ENCODE results near the gene WBP2. TPM values are rescaled to one million over a fixed set of nuclear protein-coding genes. Genes with fewer than 3 reads are reported as not detected.

The WBP2 gene
- total RNA-seq: 145 TPM
- long read RNA-seq, transcript WBP2-201 (8 exons, 1,944 nt): major isoform, 215 of 359 reads
- long read RNA-seq, transcript WBP2-203 (7 exons, 928 nt): minor isoform, 5 of 359 reads
- long read RNA-seq, transcript WBP2-209 (4 exons, 747 nt): minor isoform, 5 of 359 reads
- long read RNA-seq, partial matches to known transcripts: 77 of 359 reads
- long read RNA-seq, other reads (novel, unspliced or antisense): 53 of 359 reads

DNA sequence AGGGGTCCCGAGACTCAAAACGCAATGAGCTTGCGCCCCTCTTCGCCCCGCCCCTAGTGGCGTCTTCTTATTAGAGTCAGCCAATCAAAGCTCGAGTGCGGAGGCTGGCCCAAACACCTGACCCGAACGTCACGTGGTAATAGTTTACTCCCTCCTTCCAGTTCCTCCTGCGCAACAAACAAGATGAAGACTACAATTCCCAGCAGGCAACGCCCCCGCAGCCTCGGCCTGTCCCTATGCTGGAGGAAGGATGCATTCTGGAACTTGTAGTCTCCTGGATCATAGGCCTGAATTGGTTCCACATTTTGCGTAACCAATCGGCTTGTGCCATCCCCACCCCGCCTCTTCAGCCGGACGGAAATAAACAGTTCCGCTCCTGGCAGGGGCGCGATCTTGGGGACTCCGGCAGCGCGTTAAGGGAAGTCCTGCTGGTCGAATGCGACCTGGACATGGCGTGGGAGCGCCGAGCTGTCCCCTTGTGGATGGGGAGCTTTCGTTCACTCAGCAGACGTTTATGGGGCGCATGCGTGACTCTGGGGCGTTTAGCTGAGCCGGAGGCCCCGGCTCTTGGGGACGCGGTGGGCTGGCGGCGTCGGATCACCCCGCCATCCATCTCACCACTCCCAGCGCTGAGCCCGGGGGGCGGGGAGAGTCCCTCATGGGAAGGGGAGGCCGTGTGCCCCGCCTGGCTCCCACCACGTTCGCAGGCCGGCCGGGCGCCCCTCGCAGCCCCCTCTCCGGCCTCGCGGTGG, at the start of gene WBP2:
Gene WBP2 (minus strand): TSS at position 26 of the 752 bp plus-strand sequence. CDS start 38 bp downstream, outside the sequence.
- DNase-seq: peak; percentile 99
- peak; percentile 93 for ATAC-seq (ENCODE audit: poor library complexity)
- intact Hi-C loops (cut with DNase I): no loop called here

DNA sequence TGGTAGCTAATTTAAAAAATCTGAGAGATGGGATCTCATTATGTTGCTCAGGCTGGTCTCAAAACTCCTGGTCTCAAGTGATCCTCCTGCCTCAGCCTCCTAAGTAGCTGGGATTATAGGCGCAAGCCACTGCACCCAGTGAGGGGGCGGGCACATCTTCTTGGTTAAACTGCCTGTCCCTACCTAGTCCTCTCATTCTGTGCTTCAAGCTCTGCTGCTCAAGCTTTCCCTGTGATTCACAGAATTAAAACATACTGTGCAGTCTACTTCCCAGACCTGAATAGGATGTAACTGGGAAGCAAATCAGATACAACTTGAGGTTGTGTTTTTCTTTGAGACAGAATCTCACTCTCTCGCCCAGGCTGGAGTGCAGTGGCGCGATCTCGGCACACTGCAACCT, 47.3 kb upstream of the WBP2 start:
- ATAC-seq (ENCODE audit: poor library complexity) (no peak), DNase-seq (no peak)
- intact Hi-C loops (cut with DNase I): no loop called here

DNA sequence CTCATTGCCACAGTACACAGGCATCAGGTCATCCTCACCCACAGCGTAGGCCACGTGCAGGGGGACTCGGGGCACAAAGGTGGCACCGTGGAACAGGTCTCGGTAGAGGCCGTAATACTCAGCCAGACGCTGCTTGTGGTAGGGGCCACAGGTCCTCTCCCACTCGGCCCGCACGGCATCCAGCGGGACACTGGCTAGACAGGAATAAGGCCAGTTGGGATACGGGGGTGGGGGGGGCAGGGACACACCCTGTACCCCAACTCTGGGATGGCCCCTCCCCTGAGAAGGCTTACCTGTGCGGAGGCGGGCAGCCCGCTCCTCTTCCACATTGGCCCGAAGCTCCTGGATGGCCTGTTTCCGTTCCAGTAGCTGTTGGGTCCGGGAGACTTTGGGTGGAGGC, 46.6 kb upstream of the WBP2 start:
- DNase-seq (no peak), ATAC-seq (ENCODE audit: poor library complexity) (no peak)
- intact Hi-C loops (cut with DNase I): no loop called here

DNA sequence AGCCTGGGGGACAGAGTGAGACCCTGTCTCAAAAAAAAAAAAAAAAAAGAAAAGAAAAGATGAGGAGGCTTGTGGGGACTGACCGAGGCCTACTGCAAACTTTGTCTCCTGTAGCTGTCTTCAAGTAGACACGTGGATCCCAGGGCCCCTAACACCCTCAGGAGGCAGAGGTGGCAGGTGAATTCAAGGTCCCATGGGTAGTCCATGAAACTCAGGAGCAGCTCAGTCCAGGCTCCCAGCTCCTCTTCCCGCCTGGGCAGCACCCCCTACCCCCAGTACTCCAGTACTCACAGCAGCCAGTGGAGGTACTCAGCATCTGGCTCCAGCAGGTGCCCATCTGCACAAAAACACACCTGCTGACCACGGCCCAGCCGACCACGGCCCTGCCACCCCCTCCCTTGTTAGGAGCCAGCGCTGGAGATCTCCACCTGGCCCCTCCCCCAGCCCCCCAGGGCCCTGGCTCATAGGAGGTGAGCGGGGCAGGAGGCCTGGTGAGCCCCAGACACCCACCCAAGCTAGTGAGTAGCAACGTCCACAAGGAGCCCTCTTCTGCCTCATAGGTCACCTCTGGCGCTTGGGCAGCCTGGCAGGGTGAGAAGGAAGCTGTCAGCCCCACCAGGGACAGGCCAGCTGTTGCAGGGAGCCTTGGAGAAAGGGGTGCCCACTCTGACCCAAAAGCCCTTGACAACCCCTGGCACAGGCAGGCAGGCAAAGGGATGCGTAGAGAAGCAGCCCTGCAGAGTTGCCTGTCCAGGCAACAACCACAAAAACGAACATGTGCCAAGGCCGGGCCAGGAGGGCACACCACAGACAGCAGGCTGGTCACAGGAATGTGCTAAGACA, 45.8 kb upstream of the WBP2 start:
- ATAC-seq (ENCODE audit: poor library complexity): no peak
- DNase-seq: no peak
- intact Hi-C loops (cut with DNase I): no loop called here

DNA sequence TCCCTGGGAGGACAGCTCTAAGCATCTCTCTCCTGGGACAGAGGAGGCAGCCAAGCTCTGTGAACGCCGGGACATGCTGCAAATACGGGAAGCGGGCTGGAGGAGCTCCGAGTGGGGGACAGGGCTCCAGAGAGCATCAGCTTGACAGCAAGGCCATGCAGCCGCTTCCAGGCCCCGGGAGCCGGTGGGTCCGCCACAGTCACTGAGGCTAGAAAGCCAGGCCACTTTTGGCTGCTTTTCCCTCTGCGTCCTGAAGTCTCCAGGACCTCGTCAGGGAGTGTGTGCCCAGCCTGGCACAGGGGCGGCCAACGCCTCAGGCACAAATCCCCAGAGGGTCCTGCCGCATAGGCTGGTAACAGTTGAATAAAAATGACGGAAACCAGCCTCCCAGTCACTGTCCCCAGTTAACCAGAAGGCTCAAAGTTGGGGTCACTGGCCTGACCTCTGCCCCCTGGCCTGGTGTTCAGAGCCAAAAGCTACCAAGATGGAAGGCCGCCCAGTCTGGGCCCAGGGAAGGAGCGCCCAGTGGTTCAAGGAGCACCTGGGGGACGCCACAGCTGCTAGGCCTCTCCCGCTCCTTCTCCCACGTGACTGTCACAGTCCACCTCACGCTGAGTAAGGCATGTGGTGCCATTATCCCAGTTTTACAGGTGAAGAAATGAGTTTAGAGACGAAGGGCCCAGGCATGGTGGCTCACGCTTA, 44.8 kb upstream of the WBP2 start:
- no peak for ATAC-seq (ENCODE audit: poor library complexity)
- DNase-seq: no peak
- intact Hi-C loops (cut with DNase I): loop anchor here (10.0 kb wide), 1 partner anchor 125 kb away; a partner anchor contains a TSS

DNA sequence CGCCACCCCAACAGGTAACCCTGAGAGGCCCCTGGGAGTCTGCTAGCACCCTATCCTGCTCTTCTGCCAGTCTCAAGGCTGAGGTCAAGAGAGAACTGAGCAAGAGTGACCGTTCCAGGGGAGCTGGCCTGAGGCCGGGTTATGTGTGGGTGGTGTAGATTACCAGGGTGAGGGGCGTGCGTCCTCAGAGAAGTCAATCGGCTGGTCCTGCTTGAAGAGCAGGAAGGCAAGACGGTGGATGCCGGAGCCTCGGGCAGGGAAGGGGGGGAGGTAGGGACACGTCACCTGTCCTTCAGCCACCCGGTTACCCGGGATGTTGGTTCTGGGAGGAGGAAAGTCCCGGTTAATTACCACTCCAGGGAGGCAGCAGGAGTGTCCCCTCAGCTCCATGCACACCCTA, 44.2 kb upstream of the WBP2 start:
- DNase-seq: no peak
- no peak for ATAC-seq (ENCODE audit: poor library complexity)
- intact Hi-C loops (cut with DNase I): loop anchor here (10.0 kb wide), 1 partner anchor 125 kb away; a partner anchor contains a TSS

DNA sequence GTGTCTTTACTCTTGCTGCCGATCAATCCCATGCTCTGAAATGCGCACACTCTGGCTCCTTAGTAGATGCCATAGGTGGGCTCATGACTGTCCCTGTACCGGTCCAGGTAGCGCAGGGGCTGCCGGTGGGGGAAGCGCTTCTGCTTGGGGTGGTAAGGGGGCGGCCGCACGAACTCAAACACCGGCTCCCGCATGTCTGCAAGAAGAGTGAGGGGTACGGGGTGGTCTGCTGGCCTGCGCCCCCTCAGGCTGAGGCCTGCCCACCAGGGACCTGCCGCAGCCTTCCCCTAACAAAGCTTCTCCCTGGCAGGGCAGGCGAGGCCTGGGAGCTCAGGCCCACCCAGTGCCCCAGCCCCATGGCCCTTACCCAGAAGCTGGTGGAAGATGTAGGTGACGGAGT, 43.7 kb upstream of the WBP2 start:
- ATAC-seq (ENCODE audit: poor library complexity): no peak
- intact Hi-C loops (cut with DNase I): loop anchor here (10.0 kb wide), 1 partner anchor 124 kb away; a partner anchor contains a TSS
- no peak for DNase-seq

DNA sequence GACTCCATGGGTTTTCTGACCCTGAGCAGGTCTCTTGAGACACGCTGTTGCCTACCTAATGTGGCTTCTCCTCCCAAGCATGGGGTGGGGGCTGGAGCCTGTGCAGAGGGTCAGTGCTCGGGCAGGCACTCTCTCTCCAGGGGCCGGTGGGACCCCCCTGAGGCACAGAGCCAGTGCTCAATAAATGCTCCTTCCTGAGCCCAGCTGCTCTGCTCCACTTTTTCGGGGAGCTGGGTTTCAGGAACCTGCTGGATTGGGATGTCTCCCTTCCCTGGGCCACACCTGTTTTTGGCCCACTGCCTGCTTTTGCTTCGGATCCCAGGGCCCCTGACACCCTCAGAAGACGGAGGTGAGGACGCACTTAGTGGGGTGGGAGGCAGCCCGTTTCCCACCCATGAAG, 42.9 kb upstream of the WBP2 start:
- intact Hi-C loops (cut with DNase I): loop anchor here (10.0 kb wide), 1 partner anchor 123 kb away; a partner anchor contains a TSS
- DNase-seq (no peak), ATAC-seq (ENCODE audit: poor library complexity) (no peak)

DNA sequence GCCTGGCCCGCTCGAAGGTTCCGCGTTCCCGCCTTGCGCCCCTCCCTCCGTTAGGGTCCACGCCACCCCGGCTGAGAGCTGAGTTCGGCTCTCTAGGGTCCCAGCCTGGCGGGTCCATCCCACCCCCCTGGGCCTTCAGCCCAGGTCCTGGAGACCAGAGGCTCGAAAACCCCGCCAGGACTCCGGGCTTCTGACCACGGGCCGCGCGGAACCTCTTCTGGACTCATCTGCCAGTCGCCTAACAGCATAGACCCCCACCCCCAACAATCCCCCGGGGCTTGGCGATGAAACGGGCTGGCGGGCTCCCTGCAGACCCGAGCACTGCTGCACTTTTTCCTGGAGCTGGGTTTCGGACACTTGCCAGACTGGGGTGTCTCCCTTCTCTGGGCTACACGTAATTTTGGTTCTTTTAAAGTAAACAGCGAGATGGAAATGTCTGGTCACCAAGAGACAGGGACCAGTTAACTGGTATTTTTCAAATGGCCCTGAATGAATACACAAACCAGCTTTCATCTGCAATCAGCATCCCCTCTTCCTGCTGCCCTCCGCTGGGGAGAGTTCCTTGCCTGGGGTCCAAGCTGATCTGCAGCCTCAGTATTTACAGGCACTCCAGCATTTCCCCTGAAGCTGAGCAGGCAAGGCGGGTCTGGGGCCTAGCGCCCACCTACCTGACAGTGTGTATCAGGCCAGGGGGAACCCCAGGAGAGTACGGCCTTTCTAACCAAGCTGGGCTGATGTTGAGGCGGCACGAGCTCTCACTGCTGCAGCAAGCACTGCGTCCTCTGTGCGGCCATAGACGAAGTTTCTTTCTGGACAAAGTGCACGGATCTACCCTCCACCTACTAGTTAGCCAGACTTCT, 42.3 kb upstream of the WBP2 start:
- intact Hi-C loops (cut with DNase I): loop anchor here (10.0 kb wide), 1 partner anchor 123 kb away; a partner anchor contains a TSS
- DNase-seq (no peak), ATAC-seq (ENCODE audit: poor library complexity) (no peak)

DNA sequence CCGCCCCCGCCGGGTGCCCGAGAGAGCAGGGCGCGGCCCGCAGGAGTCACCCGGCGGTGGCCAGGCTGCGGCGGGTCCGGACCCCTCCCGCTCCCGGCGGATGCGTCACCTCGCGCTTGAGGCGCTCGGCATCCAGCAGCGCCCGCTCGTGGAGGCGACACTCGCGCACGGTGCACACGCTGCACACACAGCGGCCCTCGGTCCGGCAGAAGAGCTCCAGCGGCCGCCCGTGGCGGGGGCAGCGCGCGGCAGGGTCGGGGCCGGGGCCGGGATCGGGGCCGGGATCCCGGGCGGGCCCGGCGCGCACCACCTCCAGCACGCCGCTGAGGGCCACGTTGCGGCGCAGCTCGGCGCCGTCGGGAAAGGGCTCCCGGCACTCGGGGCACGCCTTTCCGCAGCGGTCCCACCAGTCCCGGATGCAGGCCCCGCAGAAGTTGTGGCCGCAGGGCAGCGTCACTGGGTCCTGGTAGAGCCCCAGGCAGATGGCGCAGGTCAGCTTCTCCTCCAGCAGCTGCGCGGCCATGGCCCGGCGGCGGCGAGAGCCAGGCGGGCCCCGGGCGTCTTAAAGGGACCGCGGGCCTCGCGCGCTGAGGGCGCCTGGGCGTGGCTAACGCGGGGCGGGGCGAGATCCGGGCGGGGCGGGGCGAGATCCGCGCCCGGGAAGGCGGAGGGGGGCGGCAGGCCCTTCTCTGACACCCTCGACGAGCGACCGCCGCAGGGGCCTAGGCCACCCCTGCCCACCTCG, 41.5 kb upstream of the WBP2 start, which contains the start of gene TRIM65:
Gene TRIM65 (minus strand): TSS at position 537 of the 745 bp plus-strand sequence. CDS start 14 bp downstream, at position 523.
- intact Hi-C loops (cut with DNase I): loop anchor here (10.0 kb wide), 1 partner anchor 122 kb away; a partner anchor contains a TSS
- ATAC-seq (ENCODE audit: poor library complexity) (peak; percentile 88), DNase-seq (peak; percentile 92)

DNA sequence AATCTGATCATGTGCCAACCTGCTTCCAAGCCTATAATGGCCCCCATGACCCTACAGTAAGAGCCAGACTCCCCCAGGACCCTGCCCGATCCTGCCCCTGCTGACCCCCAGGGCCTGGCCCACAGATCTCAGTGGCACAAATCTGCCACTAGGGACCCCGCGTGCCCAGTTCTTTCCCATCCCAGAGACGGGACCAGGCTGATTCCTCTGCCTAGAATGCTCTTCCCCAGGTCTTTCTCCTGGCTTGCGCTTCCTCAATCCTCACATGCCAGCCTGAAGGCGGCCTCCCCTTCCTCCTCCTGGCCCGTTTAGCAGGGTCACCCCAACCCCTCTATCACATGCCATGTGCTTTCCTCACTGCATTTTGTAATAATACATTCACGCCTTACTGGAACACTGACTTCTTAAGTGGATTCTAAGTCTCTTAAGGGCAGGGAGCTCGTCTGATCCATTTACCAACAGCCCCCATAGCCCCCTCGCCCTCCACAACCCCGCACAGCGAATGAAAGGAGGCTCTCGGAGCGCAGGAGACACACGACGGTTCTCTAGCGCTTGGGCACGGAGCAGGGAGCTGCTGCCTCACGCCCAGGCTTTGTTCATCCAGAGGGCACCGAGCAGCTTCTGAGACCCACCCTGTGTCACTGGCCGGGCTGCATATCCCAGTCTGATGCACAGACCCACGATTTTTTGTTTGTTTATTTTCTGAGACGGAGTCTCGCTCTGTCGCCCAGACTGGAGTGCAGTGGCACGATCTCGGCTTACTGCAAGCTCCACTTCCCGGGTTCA, 40.4 kb upstream of the WBP2 start:
- ATAC-seq (ENCODE audit: poor library complexity): no peak
- intact Hi-C loops (cut with DNase I): loop anchor here (10.0 kb wide), 1 partner anchor 121 kb away; a partner anchor contains a TSS
- DNase-seq: no peak

DNA sequence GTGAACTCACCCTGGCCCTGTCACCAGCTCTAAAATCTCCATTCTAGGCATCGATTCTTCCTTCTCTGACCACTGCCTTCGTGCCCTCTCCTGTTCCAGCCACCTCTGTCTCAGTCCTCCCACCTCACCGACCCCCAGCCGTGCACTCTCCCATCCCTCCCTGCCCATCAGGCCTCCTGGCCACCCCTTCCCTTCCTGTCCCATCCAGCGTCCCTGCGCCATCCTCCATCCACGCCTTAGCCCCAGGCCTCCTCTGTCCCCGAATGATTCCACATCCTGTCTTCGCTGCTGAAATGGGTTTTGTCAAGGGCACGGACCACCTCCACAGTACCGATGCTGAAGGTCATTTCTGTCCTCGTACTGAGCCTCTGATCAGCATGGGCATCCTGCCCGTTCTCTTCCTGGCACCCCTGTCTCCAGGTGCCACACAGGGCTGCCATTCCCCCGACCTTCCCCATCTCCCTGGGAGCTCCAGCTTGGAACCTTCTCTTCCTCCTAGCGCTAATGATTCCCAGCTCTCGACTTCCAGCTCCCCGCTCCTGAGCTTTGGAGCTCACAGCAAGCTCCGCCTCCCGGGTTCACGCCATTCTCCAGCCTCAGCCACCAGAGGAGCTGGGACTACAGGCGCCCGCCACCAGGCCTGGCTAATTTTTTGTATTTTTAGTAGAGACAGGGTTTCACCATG, 39.1 kb upstream of the WBP2 start:
- intact Hi-C loops (cut with DNase I): loop anchor here (10.0 kb wide), 1 partner anchor 119 kb away; a partner anchor contains a TSS
- ATAC-seq (ENCODE audit: poor library complexity) (no peak), DNase-seq (no peak)

DNA sequence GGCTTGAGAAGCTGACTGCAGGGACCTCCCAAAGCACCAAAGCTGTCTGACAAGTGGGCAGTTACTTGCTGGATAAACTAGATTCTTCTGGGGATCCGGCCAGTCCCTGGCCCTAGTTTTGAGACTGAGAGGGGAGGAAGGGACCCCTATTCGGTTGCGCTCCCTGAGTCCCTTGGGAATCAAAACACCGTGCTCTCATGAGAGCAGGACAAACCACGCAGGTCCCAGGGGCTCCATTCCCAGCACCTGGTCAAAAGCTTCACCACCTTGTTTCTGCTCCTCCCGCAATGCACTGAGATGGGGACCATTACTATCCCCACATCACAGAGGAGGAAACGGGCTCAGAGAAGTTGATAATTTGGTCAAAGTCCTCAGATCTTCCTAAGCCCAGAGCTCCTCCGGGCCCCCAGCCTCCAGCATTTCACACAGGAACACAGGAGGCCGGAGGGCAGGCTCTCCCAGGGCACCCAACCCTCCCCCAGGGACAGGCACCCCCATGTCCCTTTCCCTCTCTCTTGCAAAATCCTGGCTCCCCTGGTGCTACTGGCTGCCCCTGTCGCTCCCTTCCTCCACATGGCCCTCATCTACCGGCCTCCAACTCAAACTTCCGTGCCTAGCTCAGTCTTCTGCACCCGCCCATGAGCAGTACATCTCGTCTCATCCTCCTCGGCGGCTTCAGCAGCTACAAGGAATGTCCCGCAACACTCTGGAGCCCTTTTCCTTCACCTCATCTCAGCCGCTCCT, 38.3 kb upstream of the WBP2 start:
- no peak for ATAC-seq (ENCODE audit: poor library complexity)
- no peak for DNase-seq
- intact Hi-C loops (cut with DNase I): loop anchor here (10.0 kb wide), 1 partner anchor 119 kb away; a partner anchor contains a TSS

DNA sequence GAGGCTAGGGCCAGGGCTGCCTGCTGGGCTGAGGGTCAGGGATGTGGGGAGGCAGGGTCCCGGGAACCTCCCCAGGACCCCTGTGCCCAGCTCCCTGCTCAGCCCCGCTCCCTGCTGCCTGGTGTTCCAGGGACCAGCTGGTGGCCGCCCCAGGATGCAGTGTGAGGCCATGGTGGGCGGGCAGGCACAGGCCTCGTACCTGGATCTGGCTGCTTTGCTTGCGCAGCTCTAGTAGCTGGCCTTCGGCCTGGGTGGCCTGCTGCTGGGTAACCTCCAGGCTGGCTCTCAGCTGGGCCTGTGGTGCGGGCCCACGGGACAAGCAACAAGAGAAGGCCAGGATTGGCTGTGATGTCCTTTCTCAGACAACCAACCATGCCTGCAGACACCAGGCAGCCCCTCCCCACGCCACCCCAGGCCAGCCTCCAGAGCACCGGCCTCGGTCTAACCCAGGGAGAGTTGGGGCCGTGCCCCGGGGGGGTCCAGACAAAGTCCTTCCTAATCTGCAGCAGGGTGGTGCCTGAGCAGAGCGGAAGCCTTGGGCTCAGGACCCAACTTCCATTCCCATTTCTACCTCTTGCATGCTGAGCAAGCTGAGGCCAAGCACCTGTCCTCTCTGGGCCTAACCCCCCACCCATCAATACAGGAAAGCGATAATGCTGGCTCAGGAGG, 37.6 kb upstream of the WBP2 start:
- DNase-seq (no peak), ATAC-seq (ENCODE audit: poor library complexity) (no peak)
- intact Hi-C loops (cut with DNase I): loop anchor here (10.0 kb wide), 1 partner anchor 118 kb away; a partner anchor contains a TSS
